Transverse colon (tissue), 4 donors: ENCODE results near the gene DCAF15. TPM values are rescaled to one million over a fixed set of nuclear protein-coding genes. Genes with fewer than 3 reads are reported as not detected.

Source experiments
- DNase-seq: peaks from one replicate; pipeline ENCODE4 v3.0.0-alpha.2; 2019
- H3K27ac ChIP-seq, 4 donors: fragments of 200-600 bp; sonication (generic); 2 replicates each; pipeline ENCODE4 v1.5.1; 2016 to 2018; ENCODE audit warnings: inconsistent platforms in 4 of 4
- H3K27me3 ChIP-seq: fragments of 200-600 bp; sonication (generic); 2 replicates; pipeline ENCODE4 v1.5.1; 2017; ENCODE audit warnings: inconsistent platforms
- H3K36me3 ChIP-seq, 4 donors: fragments of 200-600 bp; sonication (generic); 2 replicates each; pipeline ENCODE4 v1.5.1; 2017 to 2019; ENCODE audit warnings: inconsistent platforms in 4 of 4
- H3K4me1 ChIP-seq, 4 donors: fragments of 200-600 bp; sonication (generic); 2 replicates each; pipeline ENCODE4 v1.5.1; 2017 to 2020; ENCODE audit warnings: inconsistent platforms in 4 of 4
- H3K4me3 ChIP-seq, 4 donors: fragments of 200-600 bp; sonication (generic); 1 replicate in 1 of 4; 2 replicates in 3 of 4; pipeline versions ENCODE4 v1.5.1 to v1.6.1; 2017 to 2019; ENCODE audit warnings: inconsistent platforms in 4 of 4
- H3K9me3 ChIP-seq, 2 donors: fragments of 200-600 bp; sonication (generic); 2 replicates each; pipeline ENCODE4 v1.5.1; 2017 to 2019; ENCODE audit warnings: inconsistent platforms in 2 of 2
- EP300 ChIP-seq: sonication (generic); formaldehyde crosslinking; IDR thresholded peaks from one replicate; pipeline ENCODE4 v1.6.1; 2017; ENCODE audit warnings: antibody characterized with exemption, low read depth
- POLR2A ChIP-seq: fragments of 450-650 bp; IDR thresholded peaks from one replicate; pipeline ENCODE4 v1.6.1; 2016; ENCODE audit warnings: antibody characterized with exemption, mild to moderate bottlenecking, moderate library complexity
- POLR2AphosphoS5 ChIP-seq, 3 donors: sonication (generic); formaldehyde crosslinking; IDR thresholded peaks; one replicate each; pipeline ENCODE4 v1.6.1; 2016; ENCODE audit warnings: antibody characterized with exemption in 3 of 3
- WGBS, 2 donors: methylation state at CpG; one replicate each; pipeline ENCODE4 v1.1.5; 2018; ENCODE audit warnings: low coverage in 1 of 2; 5-methylcytosine and 5-hydroxymethylcytosine counted together
- in situ Hi-C, 4 donors: fragments of 200-750 bp; cut with MboI; loops; one replicate each; pipeline versions ENCODE4 v1.15.0 to v1.15.1; 2017; ENCODE audit warnings: low sequenced_read_pairs in 3 of 4, low pct_ligation_motif_present in 1 of 4, low pct_unique_long_range_greater_than_20kb in 1 of 4
- intact Hi-C: fragments of 100-400 bp; cut with DNase I; formaldehyde crosslinking; loops from one replicate; pipeline ENCODE4 v1.15.1; 2023; ENCODE audit warnings: low total_unique reads
- total RNA-seq, 4 donors: library from RNA; depleted of rRNA; stranded (reverse); fragments of >200 nt; gene quantifications; one replicate each; pipeline ENCODE4 v1.1.0, GENCODE V29; 2016
- TF ChIP-seq, protein P1 (sequence below), 5 experiments: fragments of 200-600 bp in 3 of 5; fragments of 450-650 bp in 2 of 5; sonication (generic) in 3 of 5; IDR thresholded peaks; 1 replicate in 2 of 5; 2 replicates in 3 of 5; pipeline ENCODE4 v1.5.1; 2016 to 2017; ENCODE audit warnings: antibody characterized with exemption in 5 of 5, inconsistent platforms in 3 of 5, mild to moderate bottlenecking in 2 of 5, moderate library complexity in 1 of 5

The DCAF15 gene
- total RNA-seq, 4 donors from 2014 or later, result 26.2 to 61.7 (median 35.8) TPM

DNA sequence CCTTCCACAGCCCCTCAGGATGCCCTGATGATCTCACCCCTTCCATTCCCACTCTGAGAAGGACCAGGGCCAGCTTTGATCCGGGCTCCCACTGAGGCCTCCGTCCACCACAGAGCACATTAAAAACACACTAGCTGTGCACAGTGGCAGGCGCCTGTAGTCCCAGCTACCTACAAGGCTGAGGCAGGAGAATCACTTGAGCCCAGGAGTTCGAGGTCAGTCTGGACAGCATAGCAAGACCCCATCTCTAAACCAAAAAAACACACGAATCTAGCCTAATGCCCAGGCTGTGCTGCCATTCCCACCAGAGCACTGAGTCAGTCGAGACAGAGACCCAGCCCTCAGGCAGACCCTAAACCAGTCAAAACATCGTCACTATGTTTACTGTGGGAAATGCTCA lies 39.7 kb downstream of the DCAF15 start:
- intact Hi-C loops (no loop called here), in situ Hi-C loops (no loop called here)
- Histone ChIP-seq H3K36me3 (peaks cover 0 to 9% (median 2%) of the 10 kb centered on the region in 4 donors), H3K27me3 (no peaks in the 10 kb centered on the region), H3K4me3 (no peak overlapping the region), H3K9me3 (no peaks in the 10 kb centered on the region), H3K27ac (no peak overlapping the region), H3K4me1 (peaks cover 6 to 17% (median 9%) of the 10 kb centered on the region in 4 donors)
- no peak for DNase-seq
- no peak for TF ChIP-seq POLR2A
- no peak for TF ChIP-seq EP300
- no peak for TF ChIP-seq POLR2AphosphoS5 (IDR thresholded peaks at IDR 0.05)
- TF ChIP-seq, protein P1, sequence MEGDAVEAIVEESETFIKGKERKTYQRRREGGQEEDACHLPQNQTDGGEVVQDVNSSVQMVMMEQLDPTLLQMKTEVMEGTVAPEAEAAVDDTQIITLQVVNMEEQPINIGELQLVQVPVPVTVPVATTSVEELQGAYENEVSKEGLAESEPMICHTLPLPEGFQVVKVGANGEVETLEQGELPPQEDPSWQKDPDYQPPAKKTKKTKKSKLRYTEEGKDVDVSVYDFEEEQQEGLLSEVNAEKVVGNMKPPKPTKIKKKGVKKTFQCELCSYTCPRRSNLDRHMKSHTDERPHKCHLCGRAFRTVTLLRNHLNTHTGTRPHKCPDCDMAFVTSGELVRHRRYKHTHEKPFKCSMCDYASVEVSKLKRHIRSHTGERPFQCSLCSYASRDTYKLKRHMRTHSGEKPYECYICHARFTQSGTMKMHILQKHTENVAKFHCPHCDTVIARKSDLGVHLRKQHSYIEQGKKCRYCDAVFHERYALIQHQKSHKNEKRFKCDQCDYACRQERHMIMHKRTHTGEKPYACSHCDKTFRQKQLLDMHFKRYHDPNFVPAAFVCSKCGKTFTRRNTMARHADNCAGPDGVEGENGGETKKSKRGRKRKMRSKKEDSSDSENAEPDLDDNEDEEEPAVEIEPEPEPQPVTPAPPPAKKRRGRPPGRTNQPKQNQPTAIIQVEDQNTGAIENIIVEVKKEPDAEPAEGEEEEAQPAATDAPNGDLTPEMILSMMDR (IDR thresholded peaks at IDR 0.05), result no peak
- 82 to 90% methylated on average over 2 to 7 of the region's 7 CpGs for WGBS, 2 donors

DNA sequence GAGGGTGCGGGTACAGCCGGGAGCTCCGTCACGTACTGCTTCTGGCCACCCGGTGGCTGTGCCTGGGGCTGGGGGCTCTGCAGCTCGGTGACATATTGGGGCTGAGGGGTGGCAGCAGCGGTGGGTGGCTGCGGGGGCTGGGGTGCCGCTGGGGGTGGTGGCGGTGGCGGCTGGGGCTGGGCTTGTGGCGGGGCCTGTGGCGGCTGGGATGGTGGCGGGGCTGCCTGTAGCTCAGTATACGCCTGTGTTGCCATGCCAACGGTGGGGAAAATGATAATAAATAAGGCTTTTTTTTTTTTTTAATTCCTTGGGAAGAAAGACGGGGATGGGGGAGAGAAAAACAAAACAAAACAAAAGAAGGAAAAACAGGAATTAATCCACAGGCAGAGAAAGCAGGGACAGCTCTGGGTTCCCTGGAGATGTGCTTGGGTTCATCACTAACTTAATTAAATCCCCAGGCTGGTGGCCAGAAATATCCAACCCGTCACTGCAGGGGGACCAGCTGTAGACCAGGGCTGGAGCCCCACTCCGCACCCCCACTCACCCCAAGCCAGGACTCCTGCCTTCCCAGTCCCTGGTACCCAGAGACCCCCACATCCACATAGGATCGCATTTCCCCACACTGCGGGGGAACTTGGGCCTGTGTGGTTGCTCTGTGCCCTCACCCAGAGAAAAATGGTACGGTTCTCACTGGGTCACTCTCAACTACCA lies 41.4 kb downstream of the DCAF15 start:
- Histone ChIP-seq H3K27me3 (no peaks in the 10 kb centered on the region), H3K4me1 (peaks cover 3 to 13% (median 5%) of the 10 kb centered on the region in 4 donors), H3K9me3 (no peaks in the 10 kb centered on the region), H3K36me3 (peaks cover 0 to 9% (median 2%) of the 10 kb centered on the region in 4 donors), H3K4me3 (no peak overlapping the region), H3K27ac (no peak overlapping the region)
- intact Hi-C loops (no loop called here), in situ Hi-C loops (no loop called here)
- no peak for TF ChIP-seq POLR2AphosphoS5 (IDR thresholded peaks at IDR 0.05)
- TF ChIP-seq EP300, result no peak
- no peak for TF ChIP-seq POLR2A
- TF ChIP-seq, protein P1 (IDR thresholded peaks at IDR 0.05), result no peak
- 78 to 79% methylated on average over 7 to 21 of the region's 22 CpGs for WGBS, 2 donors
- no peak for DNase-seq

DNA sequence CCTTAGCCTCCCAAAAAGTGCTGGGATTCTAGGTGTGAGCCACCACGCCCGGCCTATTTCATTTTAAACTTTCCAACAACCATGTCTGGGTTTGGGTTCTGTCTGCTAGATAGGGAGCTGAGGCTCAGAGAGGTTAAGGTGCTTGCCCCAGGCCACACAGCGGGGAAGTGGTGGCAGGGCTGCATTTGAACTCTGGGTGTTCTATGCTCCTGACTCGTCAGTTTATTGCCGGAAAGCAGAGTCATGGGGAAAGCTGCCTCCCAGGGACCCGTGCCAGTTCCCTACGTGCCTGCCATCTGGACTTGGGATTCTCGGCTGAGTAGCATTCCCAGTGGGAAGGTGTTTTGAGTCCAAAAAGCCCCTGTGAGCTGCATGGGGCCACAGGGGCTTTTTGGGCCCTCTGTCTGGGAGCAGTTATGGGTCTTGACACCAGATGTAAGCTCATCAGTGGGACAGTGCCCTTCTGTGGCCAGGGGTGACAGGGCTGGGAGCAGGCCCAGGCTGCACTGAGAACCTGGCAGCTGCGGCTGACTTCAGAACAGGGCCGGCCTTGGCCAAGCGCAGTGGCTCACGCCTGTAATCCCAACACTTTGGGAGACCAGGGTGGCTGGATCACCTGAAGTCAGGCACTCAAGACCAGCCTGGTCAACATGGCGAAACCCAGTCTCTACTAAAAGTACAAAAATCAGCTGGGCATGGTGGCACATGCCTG lies 42.9 kb downstream of the DCAF15 start:
- Histone ChIP-seq H3K4me1 (peaks cover 3 to 13% (median 5%) of the 10 kb centered on the region in 4 donors), H3K9me3 (peaks cover 0 to 4% of the 10 kb centered on the region in 2 donors), H3K27ac (peak overlapping the region in 3 of 4 donors; percentile 46 to 58 (median 49)), H3K36me3 (peaks cover 0 to 9% (median 2%) of the 10 kb centered on the region in 4 donors), H3K27me3 (no peaks in the 10 kb centered on the region), H3K4me3 (no peak overlapping the region)
- intact Hi-C loops (no loop called here), in situ Hi-C loops (no loop called here)
- TF ChIP-seq POLR2AphosphoS5 (IDR thresholded peaks at IDR 0.05) (no peak), POLR2A (no peak), EP300 (no peak)
- TF ChIP-seq, protein P1 (IDR thresholded peaks at IDR 0.05), result no peak
- 78% methylated on average over 13 of the region's 13 CpGs; no CpG with 5 or more reads in 1 of the 2 donors for WGBS, 2 donors
- no peak for DNase-seq
